HEK293T (cell line): ENCODE measurements around the gene KIF9.

Source experiments
- ARNT ChIP-seq: fragments of 450-650 bp; IDR thresholded peaks from 2 replicates; pipeline ENCODE4 v1.6.1; 2017; ENCODE audit warnings: mild to moderate bottlenecking
- BHLHE40 ChIP-seq: fragments of 450-650 bp; IDR thresholded peaks from 2 replicates; pipeline ENCODE4 v1.6.1; 2016; ENCODE audit warnings: mild to moderate bottlenecking, moderate library complexity, borderline replicate concordance
- ELF4 ChIP-seq: fragments of 450-650 bp; IDR thresholded peaks from 2 replicates; pipeline ENCODE4 v1.6.1; 2017; ENCODE audit warnings: antibody characterized with exemption
- FOXA1 ChIP-seq: fragments of 450-650 bp; IDR thresholded peaks from 2 replicates; pipeline ENCODE4 v1.6.1; 2016; ENCODE audit warnings: mild to moderate bottlenecking
- FOXK2 ChIP-seq: fragments of 450-650 bp; IDR thresholded peaks from 2 replicates; pipeline ENCODE4 v1.6.1; 2016; ENCODE audit warnings: mild to moderate bottlenecking
- FOXM1 ChIP-seq: fragments of 450-650 bp; IDR thresholded peaks from 2 replicates; pipeline ENCODE4 v1.6.1; 2017; ENCODE audit warnings: mild to moderate bottlenecking, borderline replicate concordance
- NFRKB ChIP-seq: fragments of 450-650 bp; IDR thresholded peaks from 2 replicates; pipeline ENCODE4 v1.6.1; 2016; ENCODE audit warnings: mild to moderate bottlenecking, moderate library complexity
- SP1 ChIP-seq: fragments of 450-650 bp; IDR thresholded peaks from 2 replicates; pipeline ENCODE4 v1.6.1; 2017
- SUZ12 ChIP-seq: fragments of 450-650 bp; IDR thresholded peaks from 2 replicates; pipeline ENCODE4 v1.6.1; 2016; ENCODE audit warnings: mild to moderate bottlenecking
- TARDBP ChIP-seq: fragments of 450-650 bp; IDR thresholded peaks from 2 replicates; pipeline ENCODE4 v1.6.1; 2016
- ZNF384 ChIP-seq: fragments of 450-650 bp; IDR thresholded peaks from 2 replicates; pipeline ENCODE4 v1.6.1; 2016
- TF ChIP-seq, protein P1 (sequence below): fragments of 450-650 bp; IDR thresholded peaks from 2 replicates; pipeline ENCODE4 v1.6.1; 2016

DNA sequence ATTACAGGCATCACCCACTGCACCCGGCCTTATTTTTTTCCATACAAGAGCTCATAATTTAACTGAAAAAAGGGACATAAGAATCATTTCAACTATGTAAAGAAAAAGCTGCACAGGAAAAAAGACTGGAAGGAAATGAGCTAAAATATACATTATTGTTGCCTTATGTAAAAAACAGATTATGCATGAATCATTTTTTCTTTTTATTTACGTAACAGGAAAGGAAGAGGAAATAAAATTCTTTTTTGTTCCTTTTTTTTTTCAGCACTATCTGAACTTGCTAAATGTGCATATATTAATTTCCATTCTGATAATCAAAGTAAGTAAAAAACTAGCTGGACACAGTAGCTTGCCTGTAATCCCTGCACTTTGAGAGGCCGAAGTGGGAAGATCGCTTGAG is 12.1 kb downstream of the KIF9 start:
- TF ChIP-seq, protein P1, sequence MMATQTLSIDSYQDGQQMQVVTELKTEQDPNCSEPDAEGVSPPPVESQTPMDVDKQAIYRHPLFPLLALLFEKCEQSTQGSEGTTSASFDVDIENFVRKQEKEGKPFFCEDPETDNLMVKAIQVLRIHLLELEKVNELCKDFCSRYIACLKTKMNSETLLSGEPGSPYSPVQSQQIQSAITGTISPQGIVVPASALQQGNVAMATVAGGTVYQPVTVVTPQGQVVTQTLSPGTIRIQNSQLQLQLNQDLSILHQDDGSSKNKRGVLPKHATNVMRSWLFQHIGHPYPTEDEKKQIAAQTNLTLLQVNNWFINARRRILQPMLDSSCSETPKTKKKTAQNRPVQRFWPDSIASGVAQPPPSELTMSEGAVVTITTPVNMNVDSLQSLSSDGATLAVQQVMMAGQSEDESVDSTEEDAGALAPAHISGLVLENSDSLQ, result no peak
- TF ChIP-seq FOXA1, result no peak
- TF ChIP-seq FOXK2, result no peak
- TF ChIP-seq NFRKB, result no peak
- TF ChIP-seq SP1, result no peak
- TF ChIP-seq BHLHE40, result no peak
- TF ChIP-seq TARDBP, result no peak
- TF ChIP-seq SUZ12, result no peak
- no peak for TF ChIP-seq FOXM1
- no peak for TF ChIP-seq ARNT
- no peak for TF ChIP-seq ZNF384
- no peak for TF ChIP-seq ELF4
